NT2/D1 (cell line): ENCODE results near the gene RPL19.

ENCODE experiments used
- DNase-seq: peaks from one replicate; pipeline ENCODE4 v3.0.0-alpha.2; 2011; ENCODE audit warnings: low read depth, low spot score
- H3K27me3 ChIP-seq: 2 replicates; pipeline ENCODE4 v1.6.0; 2011; ENCODE audit warnings: mild to moderate bottlenecking; ENCODE audit not compliant: insufficient read length, insufficient read depth
- H3K36me3 ChIP-seq: 2 replicates; pipeline ENCODE4 v1.6.1; 2011; ENCODE audit warnings: mild to moderate bottlenecking, low read length, mixed read lengths; ENCODE audit not compliant: insufficient read depth, insufficient read length
- H3K4me1 ChIP-seq: 2 replicates; pipeline ENCODE4 v1.5.1; 2011; ENCODE audit not compliant: insufficient read depth, insufficient read length
- H3K4me3 ChIP-seq: 2 replicates; pipeline ENCODE4 v1.5.1; 2011; ENCODE audit warnings: low read depth; ENCODE audit not compliant: insufficient read length
- H3K9ac ChIP-seq: 2 replicates; pipeline ENCODE4 v1.6.0; 2011; ENCODE audit warnings: low read depth; ENCODE audit not compliant: insufficient read length
- H3K9me3 ChIP-seq: 2 replicates; pipeline ENCODE4 v1.5.1; 2011; ENCODE audit warnings: mild to moderate bottlenecking, low read length; ENCODE audit not compliant: insufficient read depth
- SUZ12 ChIP-seq: IDR thresholded peaks from 2 replicates; pipeline ENCODE4 v1.6.1; 2011; ENCODE audit not compliant: insufficient read length, insufficient read depth; ENCODE audit errors: extremely low read depth
- YY1 ChIP-seq: IDR thresholded peaks from 2 replicates; pipeline ENCODE4 v1.6.1; 2011; ENCODE audit not compliant: insufficient read length, insufficient read depth
- ZNF274 ChIP-seq: IDR thresholded peaks from 2 replicates; pipeline ENCODE4 v1.6.1; 2011; ENCODE audit warnings: mild to moderate bottlenecking, low read depth, low read length

Gene RPL19

GRCh38 chr17:39209317-39210092, 9.4 kb downstream of the RPL19 start:
- TF ChIP-seq ZNF274 (no peak), SUZ12 (no peak), YY1 (no peak)
- H3K36me3 ChIP-seq: peaks cover 11% of the 10 kb centered on the region
- H3K27me3 ChIP-seq: peaks cover 17% of the 10 kb centered on the region
- peak overlapping the region; percentile 36 for H3K4me3 ChIP-seq
- DNase-seq: no peak
- H3K4me1 ChIP-seq: peaks cover 29% of the 10 kb centered on the region
- no peaks in the 10 kb centered on the region for H3K9me3 ChIP-seq
- H3K9ac ChIP-seq: peak overlapping the region; percentile 77

GRCh38 chr17:39210093-39210434, 10.0 kb downstream of the RPL19 start:
- Histone ChIP-seq H3K4me3 (peak overlapping the region; percentile 36), H3K9ac (peak overlapping the region; percentile 77)

DNA sequence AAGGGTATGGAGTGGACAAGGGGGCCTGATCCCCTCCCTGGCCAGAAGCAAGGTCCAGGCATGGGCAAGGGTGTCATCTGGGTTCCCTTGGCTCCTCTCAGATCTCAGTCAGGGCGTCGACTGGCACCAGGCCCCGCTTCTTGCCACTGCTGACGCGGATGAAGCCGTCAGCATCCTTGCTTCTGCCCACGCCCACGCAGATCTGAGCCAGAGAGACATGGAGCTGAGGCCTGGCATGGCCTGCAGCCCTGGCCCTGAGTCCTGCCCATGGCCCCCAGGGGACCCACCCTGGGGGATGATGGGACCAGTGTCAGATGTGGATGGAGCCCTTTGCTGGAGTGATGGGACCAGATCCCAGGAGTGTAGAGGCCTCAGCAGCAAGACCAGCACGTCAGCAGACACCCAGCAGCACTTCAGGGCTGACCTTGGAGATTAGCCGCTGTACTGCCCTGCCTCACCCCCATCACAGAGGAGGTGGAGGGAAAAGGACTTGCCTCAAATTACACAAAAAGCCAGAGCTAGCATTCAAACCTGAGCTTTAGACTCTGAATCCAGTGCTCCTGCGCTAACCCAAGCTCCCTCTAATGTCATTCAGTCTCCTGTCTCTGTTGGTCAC, 12.2 kb downstream of the RPL19 start:
- TF ChIP-seq ZNF274 (no peak), YY1 (no peak), SUZ12 (no peak)
- DNase-seq: no peak

More at GRCh38 chr17:39210093-39210434, 10.0 kb downstream of the RPL19 start:
- H3K27me3 ChIP-seq: peaks cover 17% of the 10 kb centered on the region
- H3K4me1 ChIP-seq: peaks cover 29% of the 10 kb centered on the region
- no peak for DNase-seq
- no peak for TF ChIP-seq ZNF274
- no peak for TF ChIP-seq SUZ12
- peaks cover 5% of the 10 kb centered on the region for H3K36me3 ChIP-seq
- no peaks in the 10 kb centered on the region for H3K9me3 ChIP-seq

DNA sequence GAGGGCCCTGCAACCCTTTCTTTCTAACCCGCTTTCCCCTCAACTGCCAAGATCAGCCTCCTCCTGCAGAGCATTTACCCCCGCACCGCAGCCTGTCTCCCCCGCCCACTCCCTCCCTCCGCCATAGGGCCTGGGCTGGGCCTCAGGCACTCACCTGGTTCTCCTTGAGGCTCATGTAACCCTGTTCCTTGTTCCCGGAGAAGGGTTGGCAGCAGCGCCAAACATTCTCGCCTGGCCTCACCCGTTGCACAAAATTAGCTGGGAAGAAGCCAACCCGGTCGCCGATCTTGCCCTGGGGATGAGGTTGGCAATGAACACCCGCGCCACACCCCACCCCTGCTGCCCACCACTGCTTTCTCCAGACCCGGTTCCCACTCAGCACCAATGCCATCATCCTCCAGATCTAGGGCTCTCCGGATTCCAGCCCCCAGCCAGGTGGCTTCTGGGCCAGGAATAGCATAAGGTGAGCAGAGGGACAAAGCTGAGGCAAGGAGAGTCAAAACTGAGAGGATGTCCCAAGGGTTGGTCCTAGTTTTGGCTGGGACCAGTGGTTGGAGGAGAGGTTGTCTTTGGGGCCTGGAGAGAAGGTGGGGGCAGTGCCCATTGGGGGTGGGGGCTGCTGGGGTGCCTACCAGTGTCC, 12.9 kb downstream of the RPL19 start:
- no peak for DNase-seq
- TF ChIP-seq SUZ12 (no peak), ZNF274 (no peak), YY1 (no peak)
- Histone ChIP-seq H3K9me3 (no peaks in the 10 kb centered on the region), H3K27me3 (peaks cover 17% of the 10 kb centered on the region), H3K4me1 (peaks cover 32% of the 10 kb centered on the region), H3K36me3 (no peaks in the 10 kb centered on the region), H3K4me3 (no peak overlapping the region), H3K9ac (no peak overlapping the region)

More for the DNA sequence above, 12.2 kb downstream of the RPL19 start:
- Histone ChIP-seq H3K36me3 (no peaks in the 10 kb centered on the region), H3K4me3 (no peak overlapping the region), H3K9me3 (no peaks in the 10 kb centered on the region), H3K4me1 (peaks cover 29% of the 10 kb centered on the region), H3K27me3 (peaks cover 17% of the 10 kb centered on the region), H3K9ac (no peak overlapping the region)

DNA sequence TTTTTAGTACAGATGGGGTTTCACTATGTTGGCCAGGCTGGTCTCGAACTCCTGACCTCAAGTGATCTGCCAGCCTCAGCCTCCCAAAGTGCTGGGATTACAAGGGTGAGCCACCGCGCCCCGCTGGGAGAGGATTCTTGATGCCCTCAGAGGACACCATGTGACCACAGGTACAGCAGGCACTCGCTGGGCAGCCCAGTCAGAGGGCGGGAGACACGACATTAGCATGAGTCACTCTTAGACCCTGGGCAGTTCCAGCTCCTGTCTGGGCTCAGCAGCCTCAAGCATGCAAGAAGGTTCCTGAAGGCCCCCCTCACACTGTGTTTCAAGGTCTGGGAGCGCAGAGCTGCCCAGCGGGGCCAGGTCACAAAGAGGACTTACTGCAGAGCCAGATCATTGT, 13.8 kb downstream of the RPL19 start:
- TF ChIP-seq ZNF274 (no peak), YY1 (no peak), SUZ12 (no peak)
- DNase-seq: no peak
- Histone ChIP-seq H3K9me3 (no peaks in the 10 kb centered on the region), H3K36me3 (no peaks in the 10 kb centered on the region), H3K27me3 (peaks cover 17% of the 10 kb centered on the region), H3K9ac (no peak overlapping the region), H3K4me3 (no peak overlapping the region), H3K4me1 (peaks cover 24% of the 10 kb centered on the region)

GRCh38 chr17:39217734-39218369, 17.8 kb downstream of the RPL19 start:
- H3K9me3 ChIP-seq: no peaks in the 10 kb centered on the region
- H3K4me3 ChIP-seq: no peak overlapping the region
- H3K9ac ChIP-seq: no peak overlapping the region
- DNase-seq: no peak
- peaks cover 13% of the 10 kb centered on the region for H3K4me1 ChIP-seq
- no peaks in the 10 kb centered on the region for H3K36me3 ChIP-seq
- no peak for TF ChIP-seq SUZ12
- no peak for TF ChIP-seq ZNF274
- no peak for TF ChIP-seq YY1
- peaks cover 11% of the 10 kb centered on the region for H3K27me3 ChIP-seq

- H3K4me1 ChIP-seq: peaks cover 22% of the 10 kb centered on the region
- H3K4me3 ChIP-seq: no peak overlapping the region
- TF ChIP-seq SUZ12 (no peak), YY1 (no peak), ZNF274 (no peak)
- no peak overlapping the region for H3K9ac ChIP-seq
- peaks cover 21% of the 10 kb centered on the region for H3K27me3 ChIP-seq
- DNase-seq: no peak
- no peaks in the 10 kb centered on the region for H3K36me3 ChIP-seq
- no peaks in the 10 kb centered on the region for H3K9me3 ChIP-seq
Observed at GRCh38 chr17:39218906-39219305, 18.8 kb downstream of the RPL19 start.
